Skeletal muscle tissue (tissue), 4 donors: ENCODE results near the gene DIABLO. TPM values are rescaled to one million over a fixed set of nuclear protein-coding genes. Genes with fewer than 3 reads are reported as not detected.

Source experiments
- H3K27ac ChIP-seq: one replicate; pipeline ENCODE4 v1.7.0; 2013; ENCODE audit warnings: mild to moderate bottlenecking, low read depth, low read length, inconsistent platforms
- H3K27me3 ChIP-seq, 3 donors: one replicate each; pipeline ENCODE4 v1.7.0; 2013; ENCODE audit warnings: low read length in 3 of 3; ENCODE audit not compliant: control insufficient read depth in 3 of 3, insufficient read depth in 3 of 3
- H3K36me3 ChIP-seq, 3 donors: one replicate each; pipeline ENCODE4 v1.7.0; 2013; ENCODE audit warnings: low read length in 3 of 3; ENCODE audit not compliant: control insufficient read depth in 3 of 3, insufficient read depth in 3 of 3
- H3K4me1 ChIP-seq, 3 donors: one replicate each; pipeline ENCODE4 v1.7.0; 2013; ENCODE audit warnings: low read length in 3 of 3, mild to moderate bottlenecking in 3 of 3; ENCODE audit not compliant: control insufficient read depth in 3 of 3, insufficient read depth in 3 of 3
- H3K4me3 ChIP-seq, 3 donors: one replicate each; pipeline ENCODE4 v1.7.0; 2013; ENCODE audit warnings: low read length in 3 of 3
- H3K9ac ChIP-seq, 3 donors: one replicate each; pipeline ENCODE4 v1.7.0; 2013; ENCODE audit warnings: low read length in 3 of 3, mild to moderate bottlenecking in 3 of 3, moderate library complexity in 2 of 3, low read depth in 1 of 3
- H3K9me3 ChIP-seq, 3 donors: one replicate each; pipeline ENCODE4 v1.7.0; 2013; ENCODE audit warnings: low read length in 3 of 3; ENCODE audit not compliant: control insufficient read depth in 3 of 3
- total RNA-seq: library from RNA; depleted of rRNA; stranded (reverse); fragments of >200 nt; gene quantifications from one replicate; pipeline ENCODE4 v1.2.3, GENCODE V29; 2014
- donor health status: Osteomylitis.

Gene DIABLO
- total RNA-seq, 1 donor from 2014 or later, result 45.4 TPM

DNA sequence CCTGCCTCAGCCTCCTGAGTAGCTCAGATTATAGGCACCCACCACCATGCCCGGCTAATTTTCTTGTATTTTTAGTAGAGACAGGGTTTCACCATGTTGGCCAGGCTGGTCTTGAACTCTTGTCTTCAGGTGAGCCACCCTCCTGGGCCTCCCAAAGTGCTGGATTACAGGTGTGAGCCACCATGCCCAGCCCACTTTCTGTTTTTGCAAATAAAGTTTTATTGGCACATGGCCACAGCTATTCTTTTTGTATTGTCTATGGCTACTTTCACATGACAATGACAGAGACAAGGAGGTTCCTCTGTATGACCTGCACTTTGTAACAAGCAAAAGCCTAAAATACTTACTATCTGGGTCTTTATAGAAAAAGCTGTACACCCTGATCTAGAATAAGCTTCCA, 19.7 kb upstream of the DIABLO start:
- H3K9me3 ChIP-seq, result no peaks in the 10 kb centered on the region
- no peaks in the 10 kb centered on the region for H3K27me3 ChIP-seq
- no peak overlapping the region for H3K4me3 ChIP-seq
- peaks cover 0 to 7% (median 4%) of the 10 kb centered on the region in 3 donors for H3K4me1 ChIP-seq
- peaks cover 13 to 37% (median 25%) of the 10 kb centered on the region in 3 donors for H3K36me3 ChIP-seq
- no peak overlapping the region for H3K9ac ChIP-seq
- H3K27ac ChIP-seq, result no peak overlapping the region

GRCh38 chr12:122244565-122245371, 18.9 kb upstream of the DIABLO start:
- Histone ChIP-seq H3K4me3 (no peak overlapping the region), H3K4me1 (peaks cover 0 to under 1% (median 0%) of the 10 kb centered on the region in 3 donors), H3K36me3 (peaks cover 13 to 31% (median 21%) of the 10 kb centered on the region in 3 donors), H3K27ac (no peak overlapping the region), H3K9me3 (no peaks in the 10 kb centered on the region), H3K9ac (no peak overlapping the region), H3K27me3 (no peaks in the 10 kb centered on the region)

- no peak overlapping the region for H3K4me3 ChIP-seq
- H3K36me3 ChIP-seq, result peaks cover 13 to 25% (median 18%) of the 10 kb centered on the region in 3 donors
- no peaks in the 10 kb centered on the region for H3K9me3 ChIP-seq
- no peaks in the 10 kb centered on the region for H3K27me3 ChIP-seq
- no peak overlapping the region for H3K27ac ChIP-seq
- H3K9ac ChIP-seq, result no peak overlapping the region
- no peaks in the 10 kb centered on the region for H3K4me1 ChIP-seq
Measured at GRCh38 chr12:122243965-122244364, 18.1 kb upstream of the DIABLO start.

DNA sequence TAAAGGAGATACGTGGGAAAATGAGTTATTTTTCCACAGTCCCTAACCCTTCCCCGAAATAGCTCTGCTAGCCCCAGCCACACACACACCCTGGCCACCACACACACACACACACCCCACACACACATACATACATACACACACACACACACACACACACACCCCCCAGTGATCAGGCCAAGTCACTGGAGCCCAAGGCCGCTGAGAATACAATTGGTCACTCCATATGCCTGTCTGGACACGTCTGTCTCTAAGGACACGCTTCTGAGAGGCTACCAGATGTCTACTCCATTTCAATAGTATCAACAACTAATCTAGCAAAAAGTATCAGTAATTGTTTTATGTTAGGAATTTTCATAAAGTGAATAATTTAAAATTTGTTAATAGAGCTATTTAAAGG, 13.0 kb upstream of the DIABLO start:
- Histone ChIP-seq H3K4me1 (no peaks in the 10 kb centered on the region), H3K36me3 (peaks cover 20 to 35% (median 25%) of the 10 kb centered on the region in 3 donors), H3K4me3 (no peak overlapping the region), H3K9me3 (no peaks in the 10 kb centered on the region), H3K27me3 (no peaks in the 10 kb centered on the region), H3K9ac (no peak overlapping the region), H3K27ac (no peak overlapping the region)

- Histone ChIP-seq H3K36me3 (peaks cover 24 to 48% (median 37%) of the 10 kb centered on the region in 3 donors), H3K27ac (no peak overlapping the region), H3K27me3 (no peaks in the 10 kb centered on the region), H3K9me3 (no peaks in the 10 kb centered on the region), H3K4me3 (no peak overlapping the region), H3K9ac (no peak overlapping the region), H3K4me1 (no peaks in the 10 kb centered on the region)
Measured at GRCh38 chr12:122235741-122236140, 9.9 kb upstream of the DIABLO start.

DNA sequence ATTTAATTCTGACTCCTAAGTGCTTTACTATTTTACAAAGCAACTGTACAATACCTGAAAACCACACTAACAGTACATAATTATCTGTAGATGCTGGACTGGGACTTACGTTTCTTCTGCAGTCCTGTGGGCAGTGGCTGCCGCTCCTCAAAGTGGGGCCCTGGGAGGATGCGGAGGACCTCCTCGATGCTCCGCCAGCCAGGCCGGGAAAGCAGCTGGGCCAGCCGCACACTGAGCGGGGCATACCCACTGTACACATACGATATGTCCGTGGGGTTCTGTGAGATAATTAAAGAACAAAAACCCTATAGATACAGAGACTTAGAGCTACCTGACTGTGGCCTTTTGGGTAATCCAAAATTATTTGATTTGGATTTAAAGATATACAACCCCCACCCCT, 6.8 kb upstream of the DIABLO start:
- Histone ChIP-seq H3K9ac (no peak overlapping the region), H3K4me1 (no peaks in the 10 kb centered on the region), H3K36me3 (peaks cover 28 to 55% (median 42%) of the 10 kb centered on the region in 3 donors), H3K27ac (no peak overlapping the region), H3K27me3 (no peaks in the 10 kb centered on the region), H3K4me3 (no peak overlapping the region), H3K9me3 (no peaks in the 10 kb centered on the region)

DNA sequence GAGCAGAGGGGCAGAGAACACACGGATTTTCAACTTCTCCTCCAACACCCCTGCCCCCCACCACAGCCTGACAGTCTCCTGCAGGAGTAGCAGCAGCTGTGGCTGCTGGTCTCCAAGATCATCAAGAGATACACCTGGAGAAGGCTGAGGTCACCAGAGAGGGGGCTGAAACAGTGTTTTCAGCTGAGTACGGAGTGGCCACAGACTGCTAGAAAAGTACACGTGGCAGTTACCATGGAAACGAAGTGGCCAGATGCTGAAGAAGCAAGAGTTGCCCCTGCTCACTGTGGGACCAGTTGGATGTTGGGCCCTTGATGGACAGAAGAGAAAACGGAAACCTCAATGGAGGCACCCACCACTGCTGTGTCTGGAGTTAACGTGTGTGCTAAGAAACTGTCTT, 4.9 kb upstream of the DIABLO start:
- Histone ChIP-seq H3K27ac (no peak overlapping the region), H3K27me3 (no peaks in the 10 kb centered on the region), H3K9ac (no peak overlapping the region), H3K36me3 (peaks cover 28 to 50% (median 41%) of the 10 kb centered on the region in 3 donors), H3K9me3 (no peaks in the 10 kb centered on the region), H3K4me1 (peaks cover 8 to 10% (median 9%) of the 10 kb centered on the region in 3 donors), H3K4me3 (no peak overlapping the region)

DNA sequence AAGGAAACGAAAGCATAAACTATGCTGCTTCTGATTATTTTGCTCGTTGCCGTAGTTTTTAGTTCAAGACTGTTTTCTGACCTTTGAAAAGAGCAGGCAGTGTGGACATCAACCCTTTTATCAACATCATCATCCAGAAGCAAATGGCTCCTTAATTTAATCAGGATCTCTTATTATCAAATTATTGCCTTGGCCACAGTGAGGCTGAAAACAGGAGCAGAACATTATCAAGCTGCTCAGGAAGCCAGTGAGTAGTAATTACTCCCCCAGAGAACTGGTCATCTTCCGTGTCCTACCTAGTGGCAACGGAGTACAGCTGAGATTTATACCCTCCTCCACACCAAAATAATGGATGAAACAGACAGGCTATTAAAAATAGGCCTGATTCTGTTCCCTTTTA, 2.2 kb upstream of the DIABLO start:
- Histone ChIP-seq H3K4me1 (peaks cover 21 to 24% (median 21%) of the 10 kb centered on the region in 3 donors), H3K27ac (no peak overlapping the region), H3K36me3 (peaks cover 8 to 38% (median 35%) of the 10 kb centered on the region in 3 donors), H3K9me3 (no peaks in the 10 kb centered on the region), H3K4me3 (no peak overlapping the region), H3K9ac (no peak overlapping the region), H3K27me3 (no peaks in the 10 kb centered on the region)

- H3K4me1 ChIP-seq, result peaks cover 21 to 24% (median 21%) of the 10 kb centered on the region in 3 donors
- peaks cover 12 to 40% (median 39%) of the 10 kb centered on the region in 3 donors for H3K36me3 ChIP-seq
- no peak overlapping the region for H3K9ac ChIP-seq
- H3K9me3 ChIP-seq, result no peaks in the 10 kb centered on the region
- H3K27ac ChIP-seq, result no peak overlapping the region
- no peak overlapping the region for H3K4me3 ChIP-seq
- H3K27me3 ChIP-seq, result no peaks in the 10 kb centered on the region
Measured at GRCh38 chr12:122227341-122227740, 1.5 kb upstream of the DIABLO start.

DNA sequence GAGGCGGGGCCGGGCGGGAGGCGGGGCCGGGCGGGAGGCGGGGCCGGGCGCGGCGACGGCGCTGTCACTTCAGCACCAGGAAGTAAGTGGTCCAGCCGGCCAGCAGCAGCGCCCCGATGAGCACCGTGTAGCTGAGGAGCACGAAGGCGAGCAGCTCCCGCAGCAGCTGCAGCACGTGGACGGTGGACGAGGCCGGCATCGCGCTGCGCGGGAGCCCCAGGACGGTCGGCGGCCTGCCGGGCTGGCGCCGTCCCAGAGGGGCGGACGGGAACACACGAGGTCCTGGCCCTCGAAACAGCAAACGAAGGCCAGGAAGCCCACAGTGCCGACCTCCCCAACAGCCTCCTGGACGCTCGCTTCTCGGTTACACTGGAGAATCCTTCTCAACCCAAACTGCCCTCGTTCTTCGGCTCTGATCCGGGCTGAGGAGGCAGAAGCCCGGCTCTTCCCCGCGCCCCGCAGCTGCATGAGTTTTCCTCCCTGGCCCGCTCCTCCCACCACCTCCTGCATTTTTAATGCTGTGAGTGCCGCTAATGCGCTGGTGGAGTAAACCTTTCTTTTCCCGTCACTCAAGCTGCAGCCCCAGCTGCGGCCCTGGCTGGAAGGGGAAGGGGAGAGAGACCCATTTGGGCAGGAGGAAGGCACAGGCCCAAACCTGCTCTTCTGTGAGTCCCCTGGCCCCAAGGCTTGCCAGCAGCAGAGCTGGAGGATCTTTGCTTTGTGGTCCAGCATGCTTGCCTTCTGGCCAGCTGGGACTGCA, 694 bp upstream of the DIABLO start:
- H3K4me1 ChIP-seq, result peaks cover 21 to 24% (median 21%) of the 10 kb centered on the region in 3 donors
- H3K9ac ChIP-seq, result peak overlapping the region in 2 of 3 donors; percentile 50 to 61
- peak overlapping the region; percentile 69 to 87 (median 81) for H3K4me3 ChIP-seq
- no peaks in the 10 kb centered on the region for H3K27me3 ChIP-seq
- peaks cover 18 to 38% (median 35%) of the 10 kb centered on the region in 3 donors for H3K36me3 ChIP-seq
- no peak overlapping the region for H3K27ac ChIP-seq
- H3K9me3 ChIP-seq, result no peaks in the 10 kb centered on the region
